HG02981 (cell line): ENCODE results near the gene ACSL5.
"Not testable (repeated sequence)": the region's sequence is repeated elsewhere in the genome, so short reads cannot be mapped to it uniquely, and the experiment has no call there.

Experiments used
- ATAC-seq: cut with Tn5 transposase; IDR thresholded peaks from one replicate; pipeline ENCODE4 v1.9.1; 2021; ENCODE audit warnings: mild to moderate bottlenecking, moderate library complexity; ENCODE audit not compliant: unreplicated experiment

ACSL5 gene

GRCh38 chr10:112406806-112407205, 32.9 kb downstream of the ACSL5 start:
- not testable (repeated sequence) for ATAC-seq

GRCh38 chr10:112407696-112408095, 33.8 kb downstream of the ACSL5 start:
- no peak for ATAC-seq

- no peak for ATAC-seq
Measured at GRCh38 chr10:112409299-112409698, 35.4 kb downstream of the ACSL5 start.

GRCh38 chr10:112409755-112410154, 35.8 kb downstream of the ACSL5 start:
- no peak for ATAC-seq

- no peak for ATAC-seq
Measured at GRCh38 chr10:112412696-112413095, 38.8 kb downstream of the ACSL5 start.

GRCh38 chr10:112421731-112422130, 47.8 kb downstream of the ACSL5 start:
- no peak for ATAC-seq

- no peak for ATAC-seq
Measured at GRCh38 chr10:112424651-112425050, 50.7 kb downstream of the ACSL5 start.

- ATAC-seq = no peak
Measured at GRCh38 chr10:112426111-112426510, 52.2 kb downstream of the ACSL5 start.

- no peak for ATAC-seq
Measured at GRCh38 chr10:112429147-112429546, 55.2 kb downstream of the ACSL5 start.

GRCh38 chr10:112429654-112430230, 55.8 kb downstream of the ACSL5 start:
- no peak for ATAC-seq

- no peak for ATAC-seq
Measured at GRCh38 chr10:112433136-112433535, 59.2 kb downstream of the ACSL5 start.

- no peak for ATAC-seq
Measured at GRCh38 chr10:112434988-112435619, 61.2 kb downstream of the ACSL5 start.

- no peak for ATAC-seq
Measured at GRCh38 chr10:112438356-112438755, 64.4 kb downstream of the ACSL5 start.

- no peak for ATAC-seq
Measured at GRCh38 chr10:112441520-112441919, 67.6 kb downstream of the ACSL5 start.

GRCh38 chr10:112442063-112442462, 68.1 kb downstream of the ACSL5 start:
- ATAC-seq = peak; percentile 28

GRCh38 chr10:112446055-112446854, 72.3 kb downstream of the ACSL5 start:
- ATAC-seq = no peak

GRCh38 chr10:112446855-112447619, 73.1 kb downstream of the ACSL5 start, which contains the start of the genes VTI1A and ZDHHC6:
TSS of gene VTI1A (plus strand) at chr10:112447215. CDS start at chr10:112447374, 159 bp downstream.
TSS of gene ZDHHC6 (minus strand) at chr10:112446914. CDS start at chr10:112445436, 1,478 bp downstream.
- ATAC-seq = peak; percentile 90

GRCh38 chr10:112447620-112447928, 73.7 kb downstream of the ACSL5 start:
- ATAC-seq = no peak

- no peak for ATAC-seq
Measured at GRCh38 chr10:112448888-112449287, 75.0 kb downstream of the ACSL5 start.

- no peak for ATAC-seq
Measured at GRCh38 chr10:112454910-112455779, 81.2 kb downstream of the ACSL5 start.
